ENCODE measurements around the gene NOM1. TPM values are rescaled to one million over a fixed set of nuclear protein-coding genes. Genes with fewer than 3 reads are reported as not detected.
"Not testable (repeated sequence)": the region's sequence is repeated elsewhere in the genome, so short reads cannot be mapped to it uniquely, and the experiment has no call there.

NOM1 gene
- total RNA-seq, 4 donors from 2014 or later = 16.0 to 47.1 (median 19.7) TPM

- DNase-seq (ENCODE audit: low spot score) = no peak
- ATAC-seq (ENCODE audit: low FRiP score) = no peak
- TF ChIP-seq CTCF (IDR thresholded peaks at IDR 0.05) = no peak
These were observed 30.3 kb upstream of the NOM1 start for GRCh38 chr7:156919132-156919713.

- no peak for TF ChIP-seq CTCF (IDR thresholded peaks at IDR 0.05)
- no peak for ATAC-seq (ENCODE audit: low FRiP score)
- DNase-seq (ENCODE audit: low spot score) = no peak
These were observed 29.4 kb upstream of the NOM1 start for GRCh38 chr7:156920076-156920475.

GRCh38 chr7:156920487-156921373 is 28.8 kb upstream of the NOM1 start:
- ATAC-seq (ENCODE audit: low FRiP score); DNase-seq (ENCODE audit: low spot score): not testable (repeated sequence)

- ATAC-seq (ENCODE audit: low FRiP score); DNase-seq (ENCODE audit: low spot score): not testable (repeated sequence)
These were observed 27.2 kb upstream of the NOM1 start for GRCh38 chr7:156922304-156922703.

GRCh38 chr7:156925821-156926220 is 23.7 kb upstream of the NOM1 start:
- not testable (repeated sequence) for ATAC-seq (ENCODE audit: low FRiP score); DNase-seq (ENCODE audit: low spot score)

- ATAC-seq (ENCODE audit: low FRiP score) (no peak), DNase-seq (ENCODE audit: low spot score) (no peak)
- no peak for TF ChIP-seq CTCF (IDR thresholded peaks at IDR 0.05)
These were observed 21.7 kb upstream of the NOM1 start for GRCh38 chr7:156927571-156928405.

- TF ChIP-seq CTCF (IDR thresholded peaks at IDR 0.05) = no peak
- no peak for ATAC-seq (ENCODE audit: low FRiP score)
- no peak for DNase-seq (ENCODE audit: low spot score)
These were observed 21.1 kb upstream of the NOM1 start for GRCh38 chr7:156928406-156928747.

- ATAC-seq (ENCODE audit: low FRiP score) = no peak
These were observed 19.5 kb upstream of the NOM1 start for GRCh38 chr7:156929789-156930539.

More at GRCh38 chr7:156929789-156930539, 19.5 kb upstream of the NOM1 start:
- DNase-seq (ENCODE audit: low spot score) = no peak
- TF ChIP-seq CTCF (IDR thresholded peaks at IDR 0.05) = no peak

All from omental fat pad (tissue), 4 donors.